K562 treated with DMSO at 1 percent for 24 hours (cell line): ENCODE results near the gene KIF12. TPM values are rescaled to one million over a fixed set of nuclear protein-coding genes. Genes with fewer than 3 reads are reported as not detected.

Experiments
- total RNA-seq: library from RNA; unstranded; fragments of 300-600 nt; gene quantifications from 2 replicates; pipeline ENCODE4 v1.2.3, GENCODE V29; 2022; ENCODE audit warnings: low read depth; ENCODE audit not compliant: insufficient read depth

Gene KIF12
- total RNA-seq, result not detected in 2 replicates

DNA sequence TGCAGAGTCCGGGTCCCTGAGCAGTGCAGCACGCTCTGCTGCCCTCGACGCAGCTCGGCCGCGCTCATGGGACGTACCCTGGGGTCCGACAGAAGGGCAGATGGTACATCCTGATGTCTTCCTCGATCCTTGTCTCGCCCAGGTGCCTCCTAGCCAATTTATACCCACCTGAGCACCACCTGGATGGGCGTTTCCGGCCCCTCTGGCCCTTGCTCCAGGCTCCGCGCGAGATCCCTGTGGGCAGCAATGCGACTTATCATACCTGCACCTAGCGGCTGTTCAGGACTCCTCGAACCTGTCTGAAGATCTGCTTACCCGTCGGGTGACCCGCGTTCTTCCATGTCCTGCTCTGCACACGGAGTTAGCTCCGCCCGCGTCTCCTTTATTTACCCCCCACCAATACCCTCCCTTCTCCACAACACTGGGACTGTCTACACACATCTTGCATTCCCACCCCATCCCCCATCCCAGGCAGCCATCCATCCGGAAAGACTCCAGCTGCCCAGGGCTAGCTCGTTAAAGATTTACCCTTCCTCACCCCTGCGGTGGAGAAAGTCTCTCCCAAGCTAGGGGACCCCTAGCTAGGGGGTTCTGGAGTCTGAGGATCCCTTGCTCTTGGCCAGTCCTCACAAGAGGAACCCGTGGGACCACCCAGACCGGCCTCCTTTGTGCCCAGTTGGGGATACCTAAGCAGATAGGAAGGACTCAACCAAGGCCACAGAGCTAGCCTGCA is at the start of gene KIF12:
KIF12 (minus strand) TSS at position 357 of the 733 bp plus-strand sequence; CDS start at position 341, 16 bp downstream.

DNA sequence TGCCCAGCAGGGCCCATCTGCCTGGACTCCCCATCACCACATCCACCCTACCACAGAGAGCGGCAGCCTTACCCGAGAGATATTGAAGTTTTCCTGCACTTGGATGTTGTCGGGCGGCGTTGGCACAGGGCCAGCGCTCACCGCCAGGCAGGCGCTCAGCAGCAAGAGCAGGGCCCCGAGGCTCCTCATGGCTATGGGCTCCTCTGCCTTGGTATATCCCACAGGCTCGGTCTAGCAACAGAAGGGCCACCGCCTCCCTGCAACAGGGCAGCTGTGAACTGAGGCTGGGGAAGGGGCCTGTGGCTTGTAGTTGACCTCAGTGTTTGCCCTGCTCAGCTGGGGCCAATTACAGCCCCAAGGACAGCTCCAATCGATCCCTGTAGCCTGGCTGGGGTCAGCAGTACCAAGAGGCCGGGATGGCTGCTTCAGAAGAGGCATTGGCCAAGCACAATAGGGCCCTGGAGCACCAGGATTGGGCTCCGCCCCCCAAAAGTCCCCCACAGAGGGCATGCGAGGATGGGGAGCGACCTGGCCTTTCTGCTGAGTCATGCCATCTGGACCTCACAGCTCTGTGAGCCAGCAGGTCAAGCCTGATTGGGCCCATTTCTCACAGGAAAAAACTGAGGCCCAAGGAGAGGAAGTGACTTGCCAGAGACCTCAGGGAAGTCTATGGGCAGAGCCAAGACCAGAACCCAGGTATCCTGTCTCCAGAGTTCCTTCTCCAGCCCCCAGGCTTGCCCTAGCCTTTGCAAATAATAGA is 20.9 kb downstream of the KIF12 start, which contains the start of gene AMBP:
AMBP (minus strand) TSS at position 280 of the 760 bp plus-strand sequence; CDS start at position 189, 91 bp downstream.

Other genes with a start within 250 kb of the KIF12 start
- gene ZNF618, start 223.0 kb downstream of the KIF12 start, total RNA-seq, result 6.5 and 7.0 TPM in 2 replicates
- not detected in 2 replicates for gene AMBP, start 21.0 kb downstream of the KIF12 start, total RNA-seq
- gene COL27A1, start 56.2 kb upstream of the KIF12 start, total RNA-seq, result not detected in 2 replicates
- not detected in 2 replicates for gene ORM1, start 223.8 kb upstream of the KIF12 start, total RNA-seq
- gene ORM2, start 230.6 kb upstream of the KIF12 start, total RNA-seq, result not detected in 2 replicates